K562 (cell line): ENCODE results near the gene SLC37A3. TPM values are rescaled to one million over a fixed set of nuclear protein-coding genes. Genes with fewer than 3 reads are reported as not detected.

Source experiments
- EGR1 ChIP-seq: fragments of 450-650 bp; conservative IDR thresholded peaks from 2 replicates; pipeline ENCODE4 v1.6.1; 2017; ENCODE audit warnings: mild to moderate bottlenecking
- EP300 ChIP-seq: IDR thresholded peaks from 2 replicates; pipeline ENCODE4 v1.6.1; 2012; ENCODE audit warnings: low read length, improper control_type of control experiment
- KAT7 ChIP-seq: sonication (generic); formaldehyde crosslinking; IDR thresholded peaks from 2 replicates; pipeline ENCODE4 v1.8.0; 2022; ENCODE audit warnings: missing genetic modification reagents, mild to moderate bottlenecking, borderline replicate concordance
- MCM5 ChIP-seq: fragments of 450-650 bp; IDR thresholded peaks from 2 replicates; pipeline ENCODE4 v1.6.1; 2016; ENCODE audit warnings: low read depth
- MTA2 ChIP-seq: fragments of 450-650 bp; IDR thresholded peaks from 2 replicates; pipeline ENCODE4 v1.6.1; 2016; ENCODE audit warnings: low read depth
- SMAD4 ChIP-seq: fragments of 250-450 bp; sonication (Bioruptor Pico); conservative IDR thresholded peaks from 2 replicates; pipeline ENCODE4 v1.8.0; 2021; ENCODE audit warnings: inconsistent platforms, mild to moderate bottlenecking, moderate library complexity
- TBL1XR1 ChIP-seq, 2 experiments: IDR thresholded peaks; 2 replicates each; pipeline ENCODE4 v1.6.1; 2012; ENCODE audit warnings: improper control_type of control experiment in 2 of 2, low read length in 2 of 2, mild to moderate bottlenecking in 1 of 2
- TCF3 ChIP-seq: sonication (generic); formaldehyde crosslinking; IDR thresholded peaks from 2 replicates; pipeline ENCODE4 v1.4.0; 2020; ENCODE audit warnings: mild to moderate bottlenecking, missing genetic modification reagents
- ZFP30 ChIP-seq: fragments of 250-450 bp; sonication (Bioruptor Pico); IDR thresholded peaks from 2 replicates; pipeline ENCODE4 v1.8.0; 2022; ENCODE audit warnings: moderate library complexity, mild to moderate bottlenecking, inconsistent platforms, borderline replicate concordance
- ZNF12 ChIP-seq: sonication (generic); formaldehyde crosslinking; IDR thresholded peaks from 2 replicates; pipeline ENCODE4 v1.4.0; 2020; ENCODE audit warnings: mild to moderate bottlenecking, missing genetic modification reagents
- ZNF311 ChIP-seq: fragments of 250-450 bp; sonication (Bioruptor Pico); IDR thresholded peaks from 2 replicates; pipeline ENCODE4 v1.4.0; 2020; ENCODE audit warnings: mild to moderate bottlenecking, moderate library complexity
- ZNF780A ChIP-seq: fragments of 250-450 bp; sonication (Bioruptor Pico); IDR thresholded peaks from 2 replicates; pipeline ENCODE4 v1.5.0; 2021; ENCODE audit warnings: mild to moderate bottlenecking
- polyA plus RNA-seq, 8 experiments: library from polyadenylated mRNA; depleted of rRNA in 4 of 8; stranded (reverse) in 5 of 8; unstranded in 3 of 8; fragments of >200 nt; fragmentation: Nextera tagmentation in 2 of 8; fragmentation: Illumina TruSeq in 1 of 8; extraction: Ambion mirVana in 2 of 8; extraction: Trizol in 1 of 8; gene quantifications; 2 replicates each; pipeline versions ENCODE4 v1.2.1 to v1.2.3, GENCODE V29; 2011 to 2014; ENCODE audit warnings: inconsistent platforms in 1 of 8, missing spikeins in 1 of 8
- total RNA-seq, 7 experiments: library from RNA; depleted of rRNA in 6 of 7; stranded (reverse); fragments of >200 nt in 6 of 7; fragmentation: Illumina TruSeq in 2 of 7; extraction: Trizol in 2 of 7; gene quantifications; 2 replicates each; pipeline versions ENCODE4 v1.2.1 to v1.2.3, GENCODE V29; 2011 to 2021; ENCODE audit warnings: low replicate concordance in 1 of 7
- TF ChIP-seq, protein P1 (sequence below), 2 experiments: IDR thresholded peaks in 1 of 2; conservative IDR thresholded peaks in 1 of 2; 2 replicates each; pipeline ENCODE4 v1.6.1; 2016; ENCODE audit warnings: low read depth in 2 of 2, mild to moderate bottlenecking in 1 of 2, missing compliant biosample characterization in 1 of 2, missing genetic modification characterization in 1 of 2, moderate library complexity in 1 of 2
- TF ChIP-seq, protein P2 (sequence below): IDR thresholded peaks from 2 replicates; pipeline ENCODE4 v1.6.1; 2012; ENCODE audit warnings: low read depth, low read length, improper control_type of control experiment, borderline replicate concordance
- TF ChIP-seq, protein P3 (sequence below): fragments of 200-800 bp; sonication (Bioruptor generic); IDR thresholded peaks from 2 replicates; pipeline ENCODE4 v1.6.1; 2017; ENCODE audit warnings: missing genetic modification characterization, missing compliant biosample characterization

The SLC37A3 gene
- total and polyA plus RNA-seq, 9 of the 15 experiments (the other 6 are each of a cell fraction or from before 2014, with no cell fraction given), result 11.7 to 59.1 (median 26.8) TPM

DNA sequence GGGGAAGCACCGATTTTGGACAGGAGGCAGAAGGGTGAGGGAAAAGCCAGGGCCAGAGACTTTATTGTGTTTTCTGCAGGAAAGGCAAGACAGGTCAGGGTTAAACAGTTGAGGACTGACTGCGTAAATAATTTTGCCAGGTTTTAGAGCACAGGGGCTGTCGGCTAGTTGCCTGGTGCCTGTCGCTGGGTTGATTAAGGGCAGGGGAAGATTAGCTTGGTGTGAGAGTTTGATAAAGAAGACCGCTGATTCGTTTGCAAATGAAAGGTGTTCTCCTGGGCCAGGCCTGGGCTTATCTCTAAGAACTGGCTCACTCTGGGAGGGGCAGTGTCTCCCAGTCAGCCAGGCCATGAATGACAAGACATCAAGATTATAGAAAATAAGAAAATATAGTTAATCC lies 75.6 kb downstream of the SLC37A3 start (continued):
- TF ChIP-seq, protein P1, sequence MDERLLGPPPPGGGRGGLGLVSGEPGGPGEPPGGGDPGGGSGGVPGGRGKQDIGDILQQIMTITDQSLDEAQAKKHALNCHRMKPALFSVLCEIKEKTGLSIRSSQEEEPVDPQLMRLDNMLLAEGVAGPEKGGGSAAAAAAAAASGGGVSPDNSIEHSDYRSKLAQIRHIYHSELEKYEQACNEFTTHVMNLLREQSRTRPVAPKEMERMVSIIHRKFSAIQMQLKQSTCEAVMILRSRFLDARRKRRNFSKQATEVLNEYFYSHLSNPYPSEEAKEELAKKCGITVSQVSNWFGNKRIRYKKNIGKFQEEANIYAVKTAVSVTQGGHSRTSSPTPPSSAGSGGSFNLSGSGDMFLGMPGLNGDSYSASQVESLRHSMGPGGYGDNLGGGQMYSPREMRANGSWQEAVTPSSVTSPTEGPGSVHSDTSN (CRISPR knock-in tag; IDR thresholded peaks at IDR 0.05; ENCODE audit: low read depth), result no peak
- TF ChIP-seq, protein P1 (tag; conservative IDR thresholded peaks at IDR 0.05; ENCODE audit: low read depth), result peak; percentile 84
- TF ChIP-seq TCF3 (CRISPR knock-in tag) (peak; percentile 96), KAT7 (CRISPR knock-in tag) (no peak), ZNF12 (peak; percentile 44; the same call in 1 of the 2 replicates), MTA2 (peak; percentile 87), SMAD4 (CRISPR knock-in tag) (peak; percentile 44), ZNF311 (CRISPR knock-in tag) (no peak), ZFP30 (CRISPR knock-in tag) (no peak), MCM5 (no peak), EGR1 (no peak), EP300 (peak; percentile 95), ZNF780A (CRISPR knock-in tag) (no peak), TBL1XR1 (IDR thresholded peaks at IDR 0.05; ENCODE audit: low read length in 2 of 2) (peak in 1 of 2 experiments; percentile 86; a peak in 2 of 4 replicates)
- TF ChIP-seq, protein P2, sequence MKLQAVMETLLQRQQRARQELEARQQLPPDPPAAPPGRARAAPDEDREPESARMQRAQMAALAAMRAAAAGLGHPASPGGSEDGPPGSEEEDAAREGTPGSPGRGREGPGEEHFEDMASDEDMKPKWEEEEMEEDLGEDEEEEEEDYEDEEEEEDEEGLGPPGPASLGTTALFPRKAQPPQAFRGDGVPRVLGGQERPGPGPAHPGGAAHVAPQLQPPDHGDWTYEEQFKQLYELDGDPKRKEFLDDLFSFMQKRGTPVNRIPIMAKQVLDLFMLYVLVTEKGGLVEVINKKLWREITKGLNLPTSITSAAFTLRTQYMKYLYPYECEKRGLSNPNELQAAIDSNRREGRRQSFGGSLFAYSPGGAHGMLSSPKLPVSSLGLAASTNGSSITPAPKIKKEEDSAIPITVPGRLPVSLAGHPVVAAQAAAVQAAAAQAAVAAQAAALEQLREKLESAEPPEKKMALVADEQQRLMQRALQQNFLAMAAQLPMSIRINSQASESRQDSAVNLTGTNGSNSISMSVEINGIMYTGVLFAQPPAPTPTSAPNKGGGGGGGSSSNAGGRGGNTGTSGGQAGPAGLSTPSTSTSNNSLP, result peak; percentile 87
- TF ChIP-seq, protein P3, sequence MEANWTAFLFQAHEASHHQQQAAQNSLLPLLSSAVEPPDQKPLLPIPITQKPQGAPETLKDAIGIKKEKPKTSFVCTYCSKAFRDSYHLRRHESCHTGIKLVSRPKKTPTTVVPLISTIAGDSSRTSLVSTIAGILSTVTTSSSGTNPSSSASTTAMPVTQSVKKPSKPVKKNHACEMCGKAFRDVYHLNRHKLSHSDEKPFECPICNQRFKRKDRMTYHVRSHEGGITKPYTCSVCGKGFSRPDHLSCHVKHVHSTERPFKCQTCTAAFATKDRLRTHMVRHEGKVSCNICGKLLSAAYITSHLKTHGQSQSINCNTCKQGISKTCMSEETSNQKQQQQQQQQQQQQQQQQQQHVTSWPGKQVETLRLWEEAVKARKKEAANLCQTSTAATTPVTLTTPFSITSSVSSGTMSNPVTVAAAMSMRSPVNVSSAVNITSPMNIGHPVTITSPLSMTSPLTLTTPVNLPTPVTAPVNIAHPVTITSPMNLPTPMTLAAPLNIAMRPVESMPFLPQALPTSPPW (CRISPR knock-in tag), result peak; percentile 71
